ENCODE results near the gene THTPA.

DNA sequence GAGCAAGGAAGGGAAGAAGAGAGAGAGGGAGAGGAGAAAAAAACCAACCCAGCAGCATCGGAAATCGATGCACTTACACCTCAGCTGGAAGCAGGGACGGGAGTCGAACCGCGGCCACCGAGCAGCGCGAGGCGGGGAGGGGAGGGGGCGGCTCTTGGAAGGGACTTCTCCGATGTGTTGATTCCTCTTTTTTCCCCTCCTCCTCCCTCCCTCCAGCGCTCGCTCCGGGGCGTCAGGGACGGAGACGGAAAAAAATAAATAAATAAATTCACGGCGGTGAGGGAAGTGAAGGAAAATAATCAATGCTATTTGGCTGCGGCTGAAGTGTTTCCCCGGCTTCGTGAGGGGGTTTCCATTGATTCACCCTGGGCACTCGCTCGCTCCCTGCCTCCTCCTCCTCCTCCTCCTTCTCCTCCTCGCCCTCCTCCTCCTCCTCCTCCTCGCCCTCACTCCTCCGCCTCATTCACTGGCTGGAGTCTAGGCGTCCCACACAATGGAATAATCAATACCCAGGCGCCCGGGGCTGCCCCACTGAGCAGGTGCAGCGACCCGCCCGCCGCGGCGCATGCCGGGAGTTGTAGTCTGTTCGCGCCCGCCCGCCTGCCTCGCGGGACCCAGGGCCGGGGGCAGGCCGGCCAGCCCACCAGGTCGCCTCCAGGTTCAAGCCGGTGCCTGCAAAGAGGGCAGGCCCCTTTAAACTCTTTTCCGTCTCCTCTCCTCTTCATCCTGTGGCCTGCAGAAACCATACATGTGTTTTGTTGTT lies 4.6 kb upstream of the THTPA start, which contains the start of gene ZFHX2:
- TF ChIP-seq CTCF (IDR thresholded peaks at IDR 0.05) (no peak), POLR2A (IDR thresholded peaks at IDR 0.05) (no peak)
